Peyer's patch (tissue), 4 donors: ENCODE results near the gene SERGEF.

Source experiments
- POLR2A ChIP-seq, 2 donors: fragments of 450-650 bp; IDR thresholded peaks; one replicate each; pipeline ENCODE4 v1.5.1; 2017; ENCODE audit warnings: antibody characterized with exemption in 2 of 2, mild to moderate bottlenecking in 2 of 2, moderate library complexity in 2 of 2
- TF ChIP-seq, protein P1 (sequence below), 6 experiments: fragments of 450-650 bp in 4 of 6; fragments of 200-600 bp in 2 of 6; sonication (generic) in 1 of 6; IDR thresholded peaks; one replicate each; pipeline ENCODE4 v1.5.1; 2017 to 2019; ENCODE audit warnings: antibody characterized with exemption in 6 of 6, mild to moderate bottlenecking in 3 of 6, moderate library complexity in 1 of 6

DNA sequence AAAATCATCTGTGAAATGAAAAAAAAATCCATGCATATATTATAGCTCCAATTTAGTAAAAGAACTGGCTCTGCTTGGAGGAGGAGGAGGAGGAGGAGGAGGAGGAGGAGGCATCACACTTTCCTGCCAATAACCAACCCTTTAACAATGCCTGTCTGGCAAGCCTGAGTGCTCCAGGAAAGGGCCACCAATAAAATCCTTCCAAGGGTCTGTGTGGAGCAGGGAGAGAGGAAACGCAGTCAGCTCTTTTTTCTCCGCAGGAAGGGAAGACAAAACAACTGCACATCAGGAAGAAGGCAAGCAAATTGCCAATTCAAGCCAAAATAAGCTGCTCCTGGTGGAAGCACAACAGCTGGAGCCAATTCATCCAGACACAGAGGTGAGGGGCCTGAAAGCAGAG is 139.3 kb downstream of the SERGEF start:
- no peak for TF ChIP-seq POLR2A (IDR thresholded peaks at IDR 0.05)
- TF ChIP-seq, protein P1, sequence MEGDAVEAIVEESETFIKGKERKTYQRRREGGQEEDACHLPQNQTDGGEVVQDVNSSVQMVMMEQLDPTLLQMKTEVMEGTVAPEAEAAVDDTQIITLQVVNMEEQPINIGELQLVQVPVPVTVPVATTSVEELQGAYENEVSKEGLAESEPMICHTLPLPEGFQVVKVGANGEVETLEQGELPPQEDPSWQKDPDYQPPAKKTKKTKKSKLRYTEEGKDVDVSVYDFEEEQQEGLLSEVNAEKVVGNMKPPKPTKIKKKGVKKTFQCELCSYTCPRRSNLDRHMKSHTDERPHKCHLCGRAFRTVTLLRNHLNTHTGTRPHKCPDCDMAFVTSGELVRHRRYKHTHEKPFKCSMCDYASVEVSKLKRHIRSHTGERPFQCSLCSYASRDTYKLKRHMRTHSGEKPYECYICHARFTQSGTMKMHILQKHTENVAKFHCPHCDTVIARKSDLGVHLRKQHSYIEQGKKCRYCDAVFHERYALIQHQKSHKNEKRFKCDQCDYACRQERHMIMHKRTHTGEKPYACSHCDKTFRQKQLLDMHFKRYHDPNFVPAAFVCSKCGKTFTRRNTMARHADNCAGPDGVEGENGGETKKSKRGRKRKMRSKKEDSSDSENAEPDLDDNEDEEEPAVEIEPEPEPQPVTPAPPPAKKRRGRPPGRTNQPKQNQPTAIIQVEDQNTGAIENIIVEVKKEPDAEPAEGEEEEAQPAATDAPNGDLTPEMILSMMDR (IDR thresholded peaks at IDR 0.05), result no peak
